ENCODE measurements around the gene AFF3.

DNA sequence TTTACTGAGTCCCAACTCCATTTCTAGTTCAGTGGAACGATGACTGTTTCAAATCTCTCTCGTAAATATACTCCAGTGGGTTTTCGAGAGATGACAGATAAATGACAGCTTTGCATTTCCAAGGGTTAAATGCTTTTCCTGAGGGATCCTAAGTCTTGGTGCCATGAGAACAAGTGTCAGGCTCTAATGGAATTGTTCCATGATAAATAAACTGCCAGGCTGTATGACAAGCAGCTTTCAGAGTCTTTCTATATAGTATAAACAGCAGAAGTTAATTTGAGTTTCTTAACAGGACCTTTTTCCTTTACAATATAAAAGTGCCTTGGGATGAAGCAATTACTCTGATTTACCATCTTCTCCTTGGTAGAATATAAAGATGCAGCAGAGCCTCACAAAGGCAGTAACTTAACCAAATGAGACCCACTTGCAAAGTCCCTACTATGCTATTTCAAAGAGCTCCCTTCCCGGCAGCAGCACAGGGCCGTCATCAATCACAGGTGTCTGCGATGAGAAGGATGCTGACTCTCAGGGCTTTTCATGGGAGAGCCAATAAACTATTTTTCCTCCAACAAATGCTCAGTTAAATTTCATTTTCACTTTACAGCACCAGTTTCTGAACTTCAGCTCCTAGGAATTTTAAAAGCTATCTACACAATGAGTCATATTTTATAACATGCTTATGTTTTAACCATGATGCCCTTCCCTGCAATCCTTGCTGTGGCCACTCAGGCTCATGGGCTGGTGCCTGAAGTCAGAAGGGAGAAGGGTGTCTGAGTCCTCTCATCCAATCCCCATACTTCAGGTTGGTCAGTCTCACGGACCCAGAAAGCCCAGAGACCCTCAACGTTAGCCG, 123.8 kb downstream of the AFF3 start:
- TF ChIP-seq POLR2A (IDR thresholded peaks at IDR 0.05) (no peak), CTCF (IDR thresholded peaks at IDR 0.05) (no peak), EP300 (IDR thresholded peaks at IDR 0.05) (no peak), POLR2AphosphoS5 (IDR thresholded peaks at IDR 0.05) (no peak)

All from stomach (tissue), 4 donors.